Measurements from ENCODE around the gene IGFLR1.

The IGFLR1 gene

GRCh38 chr19:35717665-35718344 is 24.4 kb downstream of the IGFLR1 start, which contains the start of gene KMT2B:
TSS of gene KMT2B (plus strand) at chr19:35718003. CDS start at chr19:35718019, 16 bp downstream.
- ChIA-PET POLR2A (interaction anchor here (0.5 to 1.5 kb wide), 4 partner anchors 23 to 30 kb away, joined by 3 to 10 read pairs (median 4); partner anchors contain the start of genes IGFLR1 and LIN37), CTCF (interaction anchor here (1.0 to 1.6 kb wide), 3 partner anchors 22 to 25 kb away, joined by 3 to 4 read pairs (median 3); no protein-coding TSS in a partner anchor)
- DNase-seq (ENCODE audit: extremely low spot score): peak; percentile 96
- no peak for TF ChIP-seq CTCF (IDR thresholded peaks at IDR 0.05; ENCODE audit: control extremely low read depth, extremely low read depth, low read depth, missing control alignments)

- CTCF ChIA-PET: interaction anchor here (1.0 to 6.0 kb wide), 2 partner anchors 17 to 24 kb away, joined by 3 to 184 read pairs; partner anchors contain the start of gene ZBTB32
- peak; percentile 78 for DNase-seq (ENCODE audit: extremely low spot score)
- TF ChIP-seq CTCF (IDR thresholded peaks at IDR 0.05; ENCODE audit: control extremely low read depth, extremely low read depth, low read depth, missing control alignments): peak; percentile 78
- POLR2A ChIA-PET: interaction anchor here (0.6 kb wide), 1 partner anchor 23 kb away, joined by 3 read pairs; no protein-coding TSS in a partner anchor
Measured at GRCh38 chr19:35716801-35717664, 25.2 kb downstream of the IGFLR1 start.

- POLR2A ChIA-PET: interaction anchor here (0.7 kb wide), 1 partner anchor 20 kb away, joined by 4 read pairs; no protein-coding TSS in a partner anchor
- no peak for TF ChIP-seq CTCF (IDR thresholded peaks at IDR 0.05; ENCODE audit: control extremely low read depth, extremely low read depth, low read depth, missing control alignments)
- DNase-seq (ENCODE audit: extremely low spot score): no peak
- CTCF ChIA-PET: interaction anchor here (1.1 to 6.0 kb wide), 3 partner anchors 17 to 32 kb away, joined by 3 to 184 read pairs (median 4); partner anchors contain the start of genes LIN37, PSENEN, U2AF1L4 and ZBTB32
Measured at GRCh38 chr19:35715981-35716800, 26.1 kb downstream of the IGFLR1 start.

- DNase-seq (ENCODE audit: extremely low spot score): no peak
- ChIA-PET POLR2A (interaction anchor here (0.7 kb wide), 1 partner anchor 19 kb away, joined by 4 read pairs; no protein-coding TSS in a partner anchor), CTCF (interaction anchor here (1.0 to 6.0 kb wide), 7 partner anchors 16 to 167 kb away, joined by 3 to 184 read pairs (median 4); partner anchors contain the start of genes LIN37, PSENEN, U2AF1L4 and ZBTB32)
- TF ChIP-seq CTCF (IDR thresholded peaks at IDR 0.05; ENCODE audit: control extremely low read depth, extremely low read depth, low read depth, missing control alignments): no peak
Measured at GRCh38 chr19:35715355-35715809, 26.9 kb downstream of the IGFLR1 start.

- ChIA-PET POLR2A (interaction anchor here (5.0 kb wide), 1 partner anchor 12 kb away, joined by 42 read pairs; no protein-coding TSS in a partner anchor), CTCF (interaction anchor here (0.7 to 6.0 kb wide), 8 partner anchors 15 to 216 kb away, joined by 3 to 184 read pairs (median 4); partner anchors contain the start of genes PSENEN, U2AF1L4 and ZBTB32)
- peak; percentile 45 for TF ChIP-seq CTCF (IDR thresholded peaks at IDR 0.05; ENCODE audit: control extremely low read depth, extremely low read depth, low read depth, missing control alignments)
- peak; percentile 57 for DNase-seq (ENCODE audit: extremely low spot score)
Measured at GRCh38 chr19:35714601-35715354, 27.5 kb downstream of the IGFLR1 start.
